Left lung (tissue), 10 donors: Measurements from ENCODE around the gene TUBB3. TPM values are rescaled to one million over a fixed set of nuclear protein-coding genes. Genes with fewer than 3 reads are reported as not detected.

Experiments used
- ATAC-seq: fragments of 200-7000 bp; cut with Tn5 transposase; one replicate; pipeline ENCODE4 v1.9.1; 2020; ENCODE audit warnings: moderate library complexity
- DNase-seq, 4 donors: peaks; one replicate each; pipeline ENCODE4 v3.0.0-alpha.2; 2013 to 2020
- H3K27ac ChIP-seq, 2 donors: fragments of 200-600 bp; sonication (generic) in 1 of 2; one replicate each; pipeline versions ENCODE4 v1.5.0 to v1.8.0; 2020 to 2021
- H3K27me3 ChIP-seq, 2 donors: fragments of 200-600 bp; sonication (generic) in 1 of 2; one replicate each; pipeline versions ENCODE4 v1.5.0 to v1.8.0; 2020 to 2021
- H3K36me3 ChIP-seq, 2 donors: fragments of 200-600 bp; sonication (generic) in 1 of 2; one replicate each; pipeline versions ENCODE4 v1.5.0 to v1.8.0; 2020 to 2021
- H3K4me1 ChIP-seq, 2 donors: fragments of 200-600 bp; one replicate each; pipeline ENCODE4 v1.8.0; 2021
- H3K4me3 ChIP-seq, 2 donors: fragments of 200-600 bp; sonication (generic) in 1 of 2; one replicate each; pipeline versions ENCODE4 v1.5.0 to v1.8.0; 2020 to 2021; ENCODE audit warnings: mild to moderate bottlenecking in 1 of 2
- H3K9me3 ChIP-seq, 2 donors: fragments of 200-600 bp; sonication (generic) in 1 of 2; one replicate each; pipeline versions ENCODE4 v1.5.0 to v1.8.0; 2020 to 2021
- CTCF ChIP-seq, 2 donors: fragments of 200-600 bp; sonication (generic) in 1 of 2; IDR thresholded peaks; one replicate each; pipeline versions ENCODE4 v1.5.0 to v1.8.0; 2021; ENCODE audit warnings: antibody characterized with exemption in 2 of 2
- intact Hi-C, 2 donors: fragments of 100-400 bp; cut with DNase I; formaldehyde crosslinking; loops; one replicate each; pipeline versions ENCODE4 v1.11.2 to v1.14.2; 2022
- polyA plus RNA-seq, 6 donors: library from polyadenylated mRNA; unstranded; fragments of 120-200 nt; gene quantifications; one replicate each; pipeline ENCODE4 v1.2.1, GENCODE V29; 2013; ENCODE audit not compliant: insufficient read length in 6 of 6
- total RNA-seq, 2 donors: library from RNA; stranded (reverse); fragmentation: NEBNext Ultra II Directional; extraction: Animal tissue kit (Norgen Biotek cat#: 25700); gene quantifications; one replicate each; pipeline ENCODE4 v1.2.1, GENCODE V29; 2021
- donor health status: DM: no; HTN: yes; CAD: no.
- donor health status: DM: no; HTN: no; CAD: no.

The TUBB3 gene
- total and polyA plus RNA-seq, 8 donors = 2.7 to 54.2 (median 8.3) TPM

DNA sequence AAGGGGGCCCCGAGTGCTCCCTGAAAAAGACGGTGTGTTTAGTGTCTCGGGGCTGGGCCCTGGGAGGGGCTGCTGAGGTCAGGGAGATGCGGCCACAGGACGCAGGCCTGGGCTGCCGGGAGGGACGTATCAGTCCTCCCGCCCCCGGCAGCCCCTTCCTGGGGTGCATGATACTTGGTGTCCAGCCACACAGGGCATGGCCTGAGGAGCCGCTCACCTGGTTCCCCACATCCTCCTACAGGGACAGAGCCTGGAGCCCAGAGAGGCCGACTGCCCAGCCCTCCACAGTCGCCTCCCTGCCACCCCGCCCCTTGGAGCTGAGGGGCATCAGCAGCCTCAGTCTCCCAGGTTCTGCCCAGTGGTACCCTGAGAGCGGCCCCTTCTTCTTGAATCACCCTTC lies 13.4 kb downstream of the TUBB3 start:
- Histone ChIP-seq H3K27me3 (peaks cover 0 to 8% of the 10 kb centered on the region in 2 donors), H3K4me1 (no peaks in the 10 kb centered on the region), H3K9me3 (no peaks in the 10 kb centered on the region), H3K4me3 (no peak overlapping the region), H3K27ac (no peak overlapping the region), H3K36me3 (no peaks in the 10 kb centered on the region)
- intact Hi-C loops = no loop called here
- no peak for TF ChIP-seq CTCF (IDR thresholded peaks at IDR 0.05)
- DNase-seq (no peak), ATAC-seq (no peak)

DNA sequence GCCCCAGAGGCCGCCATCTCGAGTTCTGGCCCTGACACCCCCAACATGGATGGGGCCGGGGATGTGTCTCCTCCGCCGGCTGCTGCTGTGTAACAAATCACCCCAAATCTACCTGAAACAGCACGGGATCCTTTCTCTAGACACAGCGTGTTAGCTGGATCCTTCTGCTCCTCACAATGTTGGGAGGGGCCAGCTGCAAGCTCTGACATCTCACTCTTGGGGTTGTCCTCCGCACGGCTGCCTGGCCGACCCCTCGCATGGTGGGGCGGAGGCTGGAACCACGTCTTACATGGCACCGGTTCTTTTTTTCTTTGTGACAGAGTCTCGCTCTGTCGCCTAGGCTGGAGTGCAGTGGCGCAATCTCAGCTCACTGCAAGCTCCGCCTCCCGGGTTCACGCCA lies 13.8 kb downstream of the TUBB3 start:
- H3K36me3 ChIP-seq = no peaks in the 10 kb centered on the region
- intact Hi-C loops = no loop called here
- TF ChIP-seq CTCF (IDR thresholded peaks at IDR 0.05) = no peak
- no peaks in the 10 kb centered on the region for H3K4me1 ChIP-seq
- peaks cover 0 to 12% of the 10 kb centered on the region in 2 donors for H3K27me3 ChIP-seq
- no peak overlapping the region for H3K27ac ChIP-seq
- ATAC-seq = no peak
- no peak overlapping the region for H3K4me3 ChIP-seq
- DNase-seq = no peak
- H3K9me3 ChIP-seq = no peaks in the 10 kb centered on the region

DNA sequence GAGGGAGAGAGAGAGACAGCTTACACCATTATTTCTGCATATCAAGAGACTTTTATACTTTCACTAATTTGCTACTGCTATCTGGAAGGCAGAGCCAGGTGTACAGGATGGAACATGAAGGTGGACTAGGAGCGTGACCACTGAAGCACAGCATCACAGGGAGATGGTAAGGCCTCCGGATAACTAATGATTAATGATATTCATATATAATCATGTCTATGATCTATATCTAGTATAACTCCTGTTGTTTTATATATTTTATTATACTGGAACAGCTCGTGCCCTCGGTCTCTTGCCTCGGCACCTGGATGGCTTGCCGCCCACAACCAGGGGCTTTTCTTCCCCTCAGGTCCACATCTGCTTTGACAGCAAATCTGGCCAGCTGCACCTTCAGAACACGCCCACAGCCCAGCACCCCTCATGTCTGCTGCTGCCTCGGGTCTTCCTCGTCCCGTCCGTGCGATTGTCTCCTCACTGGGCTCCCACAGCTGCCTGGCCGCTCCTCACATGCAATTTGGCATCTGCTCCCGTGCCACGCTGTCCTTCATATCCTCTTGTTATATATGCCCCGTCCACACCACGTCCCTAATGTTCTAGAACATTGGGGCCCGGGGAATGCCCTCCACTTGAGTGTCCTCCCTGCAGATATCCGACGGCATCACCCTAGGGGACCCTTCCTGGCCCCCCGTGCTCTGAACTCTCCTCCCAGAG lies 15.2 kb downstream of the TUBB3 start:
- no peak for DNase-seq
- H3K36me3 ChIP-seq = no peaks in the 10 kb centered on the region
- H3K9me3 ChIP-seq = no peaks in the 10 kb centered on the region
- ATAC-seq = no peak
- H3K27me3 ChIP-seq = peaks cover 0 to 21% of the 10 kb centered on the region in 2 donors
- H3K4me3 ChIP-seq = no peak overlapping the region
- H3K4me1 ChIP-seq = no peaks in the 10 kb centered on the region
- intact Hi-C loops = no loop called here
- no peak overlapping the region for H3K27ac ChIP-seq
- no peak for TF ChIP-seq CTCF (IDR thresholded peaks at IDR 0.05)

GRCh38 chr16:89944773-89945172 lies 21.6 kb downstream of the TUBB3 start:
- Histone ChIP-seq H3K9me3 (no peaks in the 10 kb centered on the region), H3K27me3 (peaks cover 0 to 71% of the 10 kb centered on the region in 2 donors), H3K27ac (no peak overlapping the region), H3K4me1 (peaks cover 13 to 19% of the 10 kb centered on the region in 2 donors), H3K4me3 (no peak overlapping the region), H3K36me3 (no peaks in the 10 kb centered on the region)
- ATAC-seq (no peak), DNase-seq (no peak)
- intact Hi-C loops = no loop called here
- TF ChIP-seq CTCF (IDR thresholded peaks at IDR 0.05) = no peak

GRCh38 chr16:89945654-89946053 lies 22.5 kb downstream of the TUBB3 start:
- H3K27ac ChIP-seq = no peak overlapping the region
- peaks cover 0 to 69% of the 10 kb centered on the region in 2 donors for H3K27me3 ChIP-seq
- intact Hi-C loops = no loop called here
- no peaks in the 10 kb centered on the region for H3K9me3 ChIP-seq
- ATAC-seq (peak; percentile 31), DNase-seq (peak in 1 of 4 donors; percentile 69)
- H3K36me3 ChIP-seq = no peaks in the 10 kb centered on the region
- peaks cover 15 to 22% of the 10 kb centered on the region in 2 donors for H3K4me1 ChIP-seq
- no peak overlapping the region for H3K4me3 ChIP-seq
- TF ChIP-seq CTCF (IDR thresholded peaks at IDR 0.05) = no peak
